Measurements from ENCODE around the gene FBXW5.

The FBXW5 gene

GRCh38 chr9:136916330-136917184 is 28.0 kb downstream of the FBXW5 start:
- TF ChIP-seq CTCF (IDR thresholded peaks at IDR 0.05; ENCODE audit: low read depth, low read length), result no peak
- H3K4me3 ChIP-seq (ENCODE audit: low read depth, low read length), result no peak overlapping the region

- no peak overlapping the region for H3K4me3 ChIP-seq (ENCODE audit: low read depth, low read length)
- TF ChIP-seq CTCF (IDR thresholded peaks at IDR 0.05; ENCODE audit: low read depth, low read length), result no peak
These were observed 28.8 kb downstream of the FBXW5 start for GRCh38 chr9:136915632-136916329.

- no peak overlapping the region for H3K4me3 ChIP-seq (ENCODE audit: low read depth, low read length)
- TF ChIP-seq CTCF (IDR thresholded peaks at IDR 0.05; ENCODE audit: low read depth, low read length), result no peak
These were observed 30.7 kb downstream of the FBXW5 start for GRCh38 chr9:136913701-136914438.

GRCh38 chr9:136910901-136911245 is 33.7 kb downstream of the FBXW5 start:
- TF ChIP-seq CTCF (IDR thresholded peaks at IDR 0.05; ENCODE audit: low read depth, low read length), result no peak
- H3K4me3 ChIP-seq (ENCODE audit: low read depth, low read length), result no peak overlapping the region

- H3K4me3 ChIP-seq (ENCODE audit: low read depth, low read length), result no peak overlapping the region
- TF ChIP-seq CTCF (IDR thresholded peaks at IDR 0.05; ENCODE audit: low read depth, low read length), result no peak
These were observed 34.2 kb downstream of the FBXW5 start for GRCh38 chr9:136910197-136910900.

- no peak overlapping the region for H3K4me3 ChIP-seq (ENCODE audit: low read depth, low read length)
- TF ChIP-seq CTCF (IDR thresholded peaks at IDR 0.05; ENCODE audit: low read depth, low read length), result no peak
These were observed 37.3 kb downstream of the FBXW5 start for GRCh38 chr9:136907011-136907914.

All from WI38 (cell line).